Renal cortical epithelial cell (primary cell): ENCODE measurements around the gene IQCH. TPM values are rescaled to one million over a fixed set of nuclear protein-coding genes. Genes with fewer than 3 reads are reported as not detected.
A peak's percentile ranks its signal among the peaks of the same experiment; 100 is the strongest.

ENCODE experiments used
- DNase-seq: peaks from one replicate; pipeline ENCODE4 v3.0.0-alpha.2; 2011; ENCODE audit warnings: low read depth
- total RNA-seq: library from RNA; depleted of rRNA; stranded (reverse); fragments of >200 nt; gene quantifications from 2 replicates; pipeline ENCODE4 v1.2.3, GENCODE V29; 2014

Gene IQCH
- total RNA-seq, 1 donor from 2014 or later = 14.0 TPM

- peak; percentile 63 for DNase-seq
These were observed 246.7 kb downstream of the IQCH start for GRCh38 chr15:67501177-67501835.

GRCh38 chr15:67501836-67502461 lies 247.4 kb downstream of the IQCH start:
- peak; percentile 33 for DNase-seq

GRCh38 chr15:67504056-67504455 lies 249.5 kb downstream of the IQCH start:
- DNase-seq = no peak

DNA sequence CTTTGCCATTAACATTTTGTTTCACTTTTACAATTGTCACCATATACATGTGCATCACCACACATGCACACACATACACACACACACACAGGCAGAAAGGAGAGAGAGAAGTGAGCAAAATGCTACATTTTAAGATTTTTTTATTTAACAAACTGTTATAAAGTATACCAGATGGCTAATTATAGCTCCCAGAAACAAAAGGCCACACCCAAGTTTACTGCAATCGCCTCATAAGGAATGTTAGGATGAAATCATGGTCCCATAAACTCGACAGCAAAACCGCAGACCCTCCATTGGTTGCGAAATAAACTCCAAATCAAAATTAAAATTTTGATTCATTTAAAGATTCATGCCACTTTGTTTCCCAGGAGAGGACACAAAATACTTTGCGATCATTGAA lies 250.2 kb downstream of the IQCH start:
- no peak for DNase-seq

DNA sequence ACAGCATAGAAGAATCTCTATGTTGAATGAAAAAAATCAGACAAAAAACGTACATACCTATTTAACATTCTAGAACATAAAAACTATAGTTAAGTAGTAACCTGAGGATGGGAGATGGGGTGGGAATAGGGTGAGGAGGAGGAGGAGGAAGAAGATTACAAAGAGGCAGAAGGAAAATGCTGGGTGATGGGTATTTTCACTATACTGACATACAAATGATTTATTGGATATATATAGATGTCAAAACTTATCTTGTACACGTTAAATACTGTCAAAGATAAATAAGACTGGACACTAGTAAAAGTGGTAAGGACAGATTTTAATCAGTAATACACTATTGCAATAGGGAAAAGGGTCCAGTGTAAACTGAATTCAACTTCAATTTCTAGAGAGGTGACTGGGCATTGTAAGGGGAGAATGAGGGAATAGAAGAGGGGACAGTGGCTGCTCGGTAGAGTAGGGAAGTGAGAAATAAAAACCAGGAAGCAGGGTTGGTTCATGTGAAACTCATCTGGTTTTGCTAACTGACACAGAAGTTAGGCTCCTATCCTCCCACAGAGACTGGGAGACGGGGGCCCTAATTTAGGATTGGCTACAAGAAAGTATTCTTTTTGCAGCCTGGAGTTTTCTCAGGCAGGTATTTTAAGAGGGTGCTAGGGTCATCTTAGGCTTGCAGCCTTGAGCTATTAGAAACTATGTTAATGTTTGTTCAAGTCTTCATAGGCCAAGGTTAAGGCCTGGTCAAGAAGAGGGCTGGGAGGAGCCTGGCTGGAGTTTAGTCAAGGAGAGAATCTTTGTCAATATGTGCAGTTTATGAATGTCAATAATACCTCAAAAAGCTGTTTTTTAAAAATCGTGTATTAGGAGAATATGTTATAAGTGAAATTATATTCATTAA lies 251.3 kb downstream of the IQCH start:
- DNase-seq = no peak

GRCh38 chr15:67506775-67507747 lies 252.5 kb downstream of the IQCH start:
- DNase-seq = no peak

GRCh38 chr15:67508407-67508806 lies 253.8 kb downstream of the IQCH start:
- DNase-seq = no peak

DNA sequence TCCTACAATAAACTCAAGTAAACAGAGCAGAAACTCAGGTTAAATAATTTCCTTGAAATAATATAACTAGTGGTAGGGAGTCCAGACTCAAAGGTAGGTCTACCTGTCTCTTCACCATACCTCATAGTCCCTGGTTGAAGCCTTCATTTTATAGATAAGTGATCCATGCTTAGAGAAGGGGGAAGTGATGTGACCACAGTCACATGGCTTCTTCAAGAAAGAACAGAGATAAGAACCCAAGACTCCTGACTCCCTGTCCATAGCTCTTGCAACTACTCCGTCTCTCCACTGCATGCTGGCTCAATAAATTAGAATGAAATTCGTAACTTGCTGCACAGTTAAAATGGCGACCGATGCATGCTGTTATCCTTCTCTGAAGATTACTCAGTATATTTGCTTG lies 255.3 kb downstream of the IQCH start:
- DNase-seq = no peak

- DNase-seq = peak; percentile 61
These were observed 256.1 kb downstream of the IQCH start for GRCh38 chr15:67510597-67511190.

GRCh38 chr15:67511606-67512005 lies 257.0 kb downstream of the IQCH start:
- no peak for DNase-seq

DNA sequence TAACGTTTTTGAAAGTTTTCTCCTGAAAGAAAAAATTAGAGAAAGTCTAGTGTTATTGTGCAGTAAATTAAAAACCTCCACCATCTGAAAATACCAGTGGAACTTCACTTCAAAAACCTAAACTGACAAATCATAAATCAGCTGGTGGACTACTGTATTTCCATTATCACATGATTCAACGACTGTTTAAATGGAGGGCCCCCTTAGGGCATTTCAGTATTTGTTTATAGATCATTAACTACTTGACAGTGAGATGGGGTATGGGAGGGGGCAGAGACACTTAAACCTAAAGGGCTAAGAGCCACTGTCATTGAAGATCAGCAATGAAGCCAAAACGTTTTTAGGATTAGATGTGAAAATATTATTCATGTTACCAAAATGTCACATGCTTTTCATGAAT lies 257.6 kb downstream of the IQCH start:
- DNase-seq = no peak

GRCh38 chr15:67512933-67513714 lies 258.5 kb downstream of the IQCH start:
- no peak for DNase-seq

GRCh38 chr15:67515090-67515489 lies 260.5 kb downstream of the IQCH start:
- no peak for DNase-seq

DNA sequence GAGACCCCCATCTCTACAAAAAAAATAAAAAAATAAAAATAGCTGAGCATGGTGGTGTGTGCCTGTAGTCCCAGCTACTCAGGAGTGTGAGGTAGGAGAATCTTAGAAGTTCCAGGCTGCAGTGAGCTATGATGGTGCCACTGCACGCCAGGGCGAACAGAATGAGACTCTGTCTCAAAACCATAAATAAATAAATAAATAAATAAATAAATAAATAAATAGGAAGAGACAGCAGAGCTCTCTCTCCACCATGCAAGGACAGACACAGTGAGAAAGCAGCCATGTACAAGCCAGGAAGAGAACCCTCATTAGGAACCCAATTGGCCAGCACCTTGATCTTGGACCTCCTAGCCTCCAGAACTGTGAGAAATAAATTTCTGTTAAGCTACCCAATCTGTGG lies 261.0 kb downstream of the IQCH start:
- DNase-seq = no peak

- DNase-seq = peak; percentile 23
These were observed 265.9 kb downstream of the IQCH start for GRCh38 chr15:67520321-67521028.

GRCh38 chr15:67521029-67521782 lies 266.6 kb downstream of the IQCH start, which contains the start of gene C15orf61:
Gene C15orf61 (plus strand): TSS chr15:67521131. CDS start chr15:67521249, 118 bp downstream.
- DNase-seq = peak; percentile 45

- peak; percentile 21 for DNase-seq
These were observed 267.4 kb downstream of the IQCH start for GRCh38 chr15:67521783-67522568.

GRCh38 chr15:67523330-67523729 lies 268.7 kb downstream of the IQCH start:
- DNase-seq = no peak
